HG03064 (cell line): ENCODE data around the gene ZNF329.
A peak's percentile ranks its signal among the peaks of the same experiment; 100 is the strongest.
"Not testable (repeated sequence)": the region's sequence is repeated elsewhere in the genome, so short reads cannot be mapped to it uniquely, and the experiment has no call there.

Experiments used
- ATAC-seq: cut with Tn5 transposase; IDR thresholded peaks from one replicate; pipeline ENCODE4 v1.9.1; 2021; ENCODE audit warnings: low read depth; ENCODE audit not compliant: unreplicated experiment

Gene ZNF329

GRCh38 chr19:58150328-58150921 lies at the start of gene ZNF329:
ZNF329 (minus strand) TSS chr19:58150789; CDS start chr19:58129503, 21,286 bp downstream.
- peak; percentile 61 for ATAC-seq

GRCh38 chr19:58196901-58197616 lies 46.5 kb upstream of the ZNF329 start:
- ATAC-seq: no peak

- ATAC-seq: no peak
Observed at GRCh38 chr19:58183817-58184215, 33.2 kb upstream of the ZNF329 start.

GRCh38 chr19:58182989-58183816 lies 32.6 kb upstream of the ZNF329 start, which contains the start of gene ZNF274:
ZNF274 (plus strand) TSS chr19:58183061; CDS start chr19:58183966, 905 bp downstream.
- peak; percentile 81 for ATAC-seq

- ATAC-seq: no peak
Observed at GRCh38 chr19:58182577-58182988, 32.0 kb upstream of the ZNF329 start.

- ATAC-seq: no peak
Observed at GRCh38 chr19:58181902-58182576, 31.4 kb upstream of the ZNF329 start.

- no peak for ATAC-seq
Observed at GRCh38 chr19:58170860-58171259, 20.3 kb upstream of the ZNF329 start.

GRCh38 chr19:58166708-58167280 lies 16.2 kb upstream of the ZNF329 start:
- ATAC-seq: no peak

- ATAC-seq: no peak
Observed at GRCh38 chr19:58166268-58166667, 15.7 kb upstream of the ZNF329 start.

GRCh38 chr19:58157045-58157728 lies 6.6 kb upstream of the ZNF329 start:
- no peak for ATAC-seq

- ATAC-seq: peak; percentile 62
Observed at GRCh38 chr19:58154679-58155648, 4.4 kb upstream of the ZNF329 start.

GRCh38 chr19:58154287-58154678 lies 3.7 kb upstream of the ZNF329 start:
- ATAC-seq: no peak

GRCh38 chr19:58153386-58153785 lies 2.8 kb upstream of the ZNF329 start:
- no peak for ATAC-seq

- ATAC-seq: not testable (repeated sequence)
Observed at GRCh38 chr19:58147475-58147874, 3.1 kb downstream of the ZNF329 start.

GRCh38 chr19:58145849-58146248 lies 4.7 kb downstream of the ZNF329 start:
- ATAC-seq: no peak

- ATAC-seq: no peak
Observed at GRCh38 chr19:58134244-58134643, 16.3 kb downstream of the ZNF329 start.

- no peak for ATAC-seq
Observed at GRCh38 chr19:58129284-58129683, 21.3 kb downstream of the ZNF329 start.

GRCh38 chr19:58128041-58128685 lies 22.4 kb downstream of the ZNF329 start:
- no peak for ATAC-seq
